GM19372 (cell line): ENCODE results near the gene KSR2.
A peak's percentile ranks its signal among the peaks of the same experiment; 100 is the strongest.
"Not testable (repeated sequence)": the region's sequence is repeated elsewhere in the genome, so short reads cannot be mapped to it uniquely, and the experiment has no call there.

Experiments used
- ATAC-seq: cut with Tn5 transposase; IDR thresholded peaks from one replicate; pipeline ENCODE4 v1.9.1; 2021; ENCODE audit warnings: mild to moderate bottlenecking, low read depth, moderate library complexity; ENCODE audit not compliant: unreplicated experiment

Gene KSR2

DNA sequence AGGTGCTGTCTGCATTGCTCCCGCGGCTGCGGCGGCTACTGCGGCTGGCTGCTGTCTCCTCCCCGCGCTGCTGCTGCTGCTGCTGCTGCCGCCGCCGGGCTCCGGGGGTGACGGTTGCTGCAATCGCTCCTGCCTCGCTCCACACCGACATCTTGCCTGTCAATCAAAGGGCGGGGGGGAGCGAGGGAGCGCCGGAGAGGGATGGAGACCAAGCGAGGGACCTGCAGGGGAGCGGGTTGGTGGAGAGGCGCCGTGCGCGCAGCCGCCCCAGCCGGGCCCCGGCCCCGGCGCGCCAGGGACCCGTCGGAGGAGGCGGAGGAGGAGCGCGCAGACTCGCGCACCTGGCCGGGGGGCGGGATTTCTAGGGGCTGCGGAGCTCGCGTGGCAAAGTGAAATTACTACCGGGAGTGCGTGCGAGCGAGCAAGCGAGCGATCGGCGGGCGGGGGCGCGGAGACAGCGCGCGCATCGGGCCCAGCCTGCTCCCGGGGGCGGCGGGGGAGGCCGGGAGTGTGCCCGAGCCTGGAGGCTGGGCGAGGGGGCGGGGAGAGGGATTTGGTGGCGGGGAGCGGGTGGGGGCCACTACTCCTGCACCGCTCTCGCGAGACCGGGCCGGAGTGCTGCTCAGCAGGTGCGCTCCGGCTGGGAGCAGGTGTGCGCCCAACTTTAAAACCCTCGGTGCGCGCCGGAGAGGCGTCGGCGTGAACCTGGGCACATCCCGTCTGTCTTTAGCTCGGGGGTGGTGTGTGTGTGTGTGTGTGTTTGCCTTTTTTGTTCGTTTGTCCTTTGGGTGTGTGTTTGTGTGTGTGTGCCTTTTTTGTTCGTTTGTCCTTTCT, at the start of gene KSR2:
Gene KSR2, minus strand, starts transcription at position 165 of the 834 bp plus-strand sequence. CDS start 735 bp downstream, outside the sequence.
- ATAC-seq: peak; percentile 85

DNA sequence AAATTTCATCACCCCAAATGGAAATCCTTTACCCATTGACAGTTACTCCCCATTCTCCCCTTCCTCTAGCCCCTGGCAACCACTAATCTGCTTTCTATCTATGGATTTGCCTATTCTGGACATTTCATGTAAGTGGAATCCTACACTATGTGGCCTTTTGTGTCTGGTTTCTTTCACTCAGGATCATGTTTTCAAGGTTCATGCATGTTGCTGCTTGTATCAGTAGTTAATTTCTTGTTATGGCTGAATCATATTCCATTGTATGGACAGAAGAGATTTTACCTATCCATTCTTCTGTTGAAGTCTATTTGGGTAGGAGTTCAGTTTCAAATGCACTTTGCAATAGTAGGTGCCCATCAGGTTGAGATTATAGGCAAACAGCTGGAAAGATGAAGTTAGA, 49.1 kb upstream of the KSR2 start:
- ATAC-seq: no peak

DNA sequence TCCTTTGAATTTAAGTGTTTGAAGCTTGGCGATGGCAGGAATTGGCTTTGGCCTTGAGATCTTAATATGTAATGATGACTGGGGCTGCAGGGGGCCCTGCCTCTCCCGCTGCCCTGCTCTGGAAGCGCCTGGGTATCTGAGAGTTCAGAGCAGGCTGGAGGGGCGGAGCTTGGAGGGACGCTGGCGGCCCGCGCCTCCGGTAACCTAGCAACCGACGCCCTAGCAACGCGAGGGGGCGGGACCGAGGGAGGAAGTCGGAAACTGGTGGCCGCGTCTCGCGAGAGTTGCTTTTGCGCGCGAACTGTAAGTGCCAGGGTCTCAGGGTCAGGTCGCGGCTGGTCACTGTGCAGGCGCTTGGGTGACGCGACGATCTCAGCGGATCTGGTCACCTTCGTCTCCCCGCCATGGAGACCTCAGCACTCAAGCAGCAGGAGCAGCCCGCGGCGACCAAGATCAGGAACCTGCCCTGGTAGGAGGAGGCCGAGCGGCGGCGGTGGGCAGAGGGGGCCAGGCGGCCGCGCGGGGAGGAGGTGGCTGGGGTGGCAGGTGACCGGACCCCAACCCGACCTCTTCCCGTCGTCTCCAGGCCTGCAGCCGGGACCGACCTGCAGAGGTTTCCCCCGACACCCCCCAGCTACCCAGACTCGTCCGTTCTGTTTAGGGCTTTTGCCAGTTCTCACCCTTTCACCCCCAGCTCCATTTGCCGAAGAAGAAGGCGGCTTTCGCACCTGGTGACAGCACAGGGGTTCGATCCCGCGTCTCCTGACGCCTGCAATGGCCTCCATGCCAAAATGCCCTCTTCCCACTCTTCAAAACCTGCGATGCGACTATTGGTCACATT, 47.9 kb upstream of the KSR2 start, which contains the start of gene RFC5:
Gene RFC5, plus strand, starts transcription at position 280 of the 841 bp plus-strand sequence. Its CDS starts 125 bp downstream, at position 405.
- peak; percentile 97 for ATAC-seq

DNA sequence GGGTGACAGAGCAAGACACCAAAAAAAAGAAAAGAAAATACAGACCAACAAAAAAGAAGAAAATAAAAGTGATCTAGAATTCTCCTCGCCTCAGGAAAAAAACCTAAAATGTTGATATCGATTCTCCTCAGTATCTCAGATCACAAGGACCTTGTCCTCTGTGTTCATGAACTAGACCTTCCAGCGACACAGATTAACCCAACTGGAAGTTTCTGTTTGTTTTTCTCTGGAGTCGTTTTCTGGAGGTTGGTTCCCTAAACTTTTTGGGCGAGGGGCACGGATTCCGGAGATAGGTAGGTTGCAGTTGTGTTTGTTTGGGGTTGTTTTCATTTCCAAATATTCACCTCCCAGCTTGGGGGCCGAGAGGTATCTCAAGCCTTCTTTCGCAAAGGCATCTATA, 47.2 kb upstream of the KSR2 start:
- peak; percentile 2 for ATAC-seq

DNA sequence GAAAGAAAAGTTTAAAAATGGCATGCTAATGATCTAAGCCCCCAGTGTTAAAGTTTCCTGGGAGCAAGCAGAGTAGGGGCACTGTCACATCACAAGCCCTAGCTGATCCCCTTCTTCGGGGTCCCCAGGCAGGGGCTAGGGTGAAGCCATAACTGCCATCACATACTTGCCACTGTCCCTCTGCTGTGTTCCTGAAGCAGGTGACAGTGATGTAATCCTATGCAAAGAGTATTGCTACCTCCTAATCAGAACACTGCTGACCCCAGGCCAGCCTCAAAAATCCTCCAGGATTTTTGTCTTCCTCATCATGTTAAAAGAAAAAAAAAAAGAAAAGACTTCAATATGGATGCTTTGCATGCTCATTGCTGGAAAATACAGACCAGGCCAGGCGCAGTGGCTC, 46.5 kb upstream of the KSR2 start:
- ATAC-seq: no peak

DNA sequence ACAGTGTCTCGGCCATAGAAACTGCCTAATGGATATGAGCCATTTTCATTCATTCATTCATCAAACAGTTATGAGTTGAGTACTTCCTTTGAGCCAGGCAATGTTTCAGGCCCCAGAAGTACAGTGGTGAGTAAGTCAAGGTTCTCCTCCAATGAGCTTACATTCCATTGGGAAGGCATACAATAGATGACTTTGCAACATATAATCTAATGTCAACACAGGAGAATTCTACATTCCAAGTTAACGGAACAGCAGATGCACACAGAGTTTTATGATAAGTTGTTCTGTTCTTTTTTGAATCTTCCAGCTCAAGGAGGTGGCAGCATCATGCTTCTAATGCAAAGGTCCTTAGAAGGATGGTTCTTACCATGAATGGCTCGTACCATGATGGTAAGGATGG, 44.5 kb upstream of the KSR2 start:
- no peak for ATAC-seq

DNA sequence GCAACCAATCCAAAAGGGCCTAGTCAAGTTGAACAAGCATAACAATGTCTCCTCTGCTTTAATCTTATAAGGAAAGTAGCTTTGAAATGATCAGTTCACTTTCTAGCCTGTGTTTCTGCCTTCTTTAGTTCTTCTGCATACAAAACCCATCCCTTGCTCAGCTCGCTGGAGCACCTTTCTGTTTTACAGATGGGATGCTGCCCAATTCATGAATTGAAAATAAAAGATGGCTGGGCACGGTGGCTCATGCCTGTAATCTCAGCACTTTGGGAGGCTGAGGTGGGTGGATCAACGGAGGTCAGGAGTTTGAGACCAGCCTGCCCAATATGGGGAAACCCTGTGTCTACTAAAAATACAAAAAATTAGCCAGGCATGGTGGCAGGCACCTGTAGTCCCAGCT, 43.2 kb upstream of the KSR2 start:
- no peak for ATAC-seq

DNA sequence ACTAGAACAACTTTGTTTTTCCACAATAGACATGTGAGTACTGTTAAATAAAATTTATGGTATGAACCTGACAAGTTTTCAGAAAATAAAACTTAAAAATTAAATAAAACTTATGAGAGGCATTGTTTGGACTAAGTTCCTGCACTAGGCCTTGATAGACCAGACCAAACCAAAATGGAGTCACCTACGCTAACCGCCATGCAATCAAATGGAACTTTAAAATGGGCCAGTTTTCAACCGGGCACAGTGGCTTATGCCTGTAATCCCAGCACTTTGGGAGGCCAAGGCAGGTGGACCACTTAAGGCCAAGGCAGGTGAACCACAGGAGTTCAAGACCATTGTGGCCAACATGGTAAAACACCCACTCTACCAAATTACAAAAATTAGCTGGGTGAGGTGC, 42.6 kb upstream of the KSR2 start:
- no peak for ATAC-seq

DNA sequence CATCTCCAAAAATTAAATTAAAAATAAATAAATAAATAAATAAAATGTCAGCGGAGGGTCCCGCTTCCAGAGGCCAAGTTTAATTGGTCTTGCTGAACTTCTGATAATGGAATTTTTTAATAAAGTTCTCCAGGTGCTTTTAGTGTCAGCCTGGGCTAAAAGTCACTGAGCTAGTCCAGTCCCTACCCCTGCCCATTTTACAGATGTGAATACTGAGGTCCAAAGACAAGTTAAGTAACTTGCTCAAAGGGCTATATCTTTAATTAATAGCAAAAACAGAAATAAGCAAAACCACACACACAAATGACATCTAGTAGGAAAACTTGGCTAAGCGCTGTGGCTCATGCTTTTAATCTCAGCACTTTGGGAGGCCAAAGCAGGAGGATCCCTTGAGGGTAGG, 42.1 kb upstream of the KSR2 start:
- no peak for ATAC-seq

DNA sequence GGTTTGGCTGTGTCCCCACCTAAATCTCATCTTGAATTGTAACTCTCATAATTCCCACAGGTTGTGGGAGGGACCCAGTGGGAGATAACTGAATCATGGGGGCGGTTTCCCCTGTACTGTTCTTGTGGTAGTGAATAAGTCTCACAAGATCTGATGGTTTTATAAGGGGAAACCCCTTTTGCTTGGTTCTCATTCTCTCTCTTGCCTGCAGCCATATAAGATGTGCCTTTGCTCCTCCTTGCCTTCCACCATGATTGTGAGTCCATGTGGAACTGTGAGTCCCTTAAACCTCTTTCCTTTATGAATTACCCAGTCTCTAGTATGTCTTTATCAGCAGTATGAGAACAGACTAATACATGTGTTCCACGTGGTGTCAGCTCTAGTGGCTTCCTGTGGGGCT, 31.0 kb upstream of the KSR2 start:
- ATAC-seq: not testable (repeated sequence)

DNA sequence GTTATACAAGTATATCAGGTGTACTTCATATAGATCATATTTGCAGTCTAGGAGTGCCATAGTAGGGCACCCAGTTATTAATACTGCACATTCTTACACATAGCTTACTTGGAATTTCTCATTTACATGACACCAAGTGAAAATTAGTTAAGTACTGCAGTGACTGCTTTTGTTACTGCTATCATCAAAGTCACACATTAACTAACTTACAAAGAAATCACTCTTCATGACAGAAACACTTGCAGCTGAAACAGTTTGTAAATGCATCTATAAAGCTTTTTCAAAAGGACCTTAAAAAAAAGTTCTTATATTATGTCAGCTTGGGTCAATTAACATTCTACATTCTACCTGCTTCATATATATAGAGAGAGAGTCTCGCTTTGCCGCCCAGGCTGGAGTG, 29.9 kb upstream of the KSR2 start:
- ATAC-seq: no peak

DNA sequence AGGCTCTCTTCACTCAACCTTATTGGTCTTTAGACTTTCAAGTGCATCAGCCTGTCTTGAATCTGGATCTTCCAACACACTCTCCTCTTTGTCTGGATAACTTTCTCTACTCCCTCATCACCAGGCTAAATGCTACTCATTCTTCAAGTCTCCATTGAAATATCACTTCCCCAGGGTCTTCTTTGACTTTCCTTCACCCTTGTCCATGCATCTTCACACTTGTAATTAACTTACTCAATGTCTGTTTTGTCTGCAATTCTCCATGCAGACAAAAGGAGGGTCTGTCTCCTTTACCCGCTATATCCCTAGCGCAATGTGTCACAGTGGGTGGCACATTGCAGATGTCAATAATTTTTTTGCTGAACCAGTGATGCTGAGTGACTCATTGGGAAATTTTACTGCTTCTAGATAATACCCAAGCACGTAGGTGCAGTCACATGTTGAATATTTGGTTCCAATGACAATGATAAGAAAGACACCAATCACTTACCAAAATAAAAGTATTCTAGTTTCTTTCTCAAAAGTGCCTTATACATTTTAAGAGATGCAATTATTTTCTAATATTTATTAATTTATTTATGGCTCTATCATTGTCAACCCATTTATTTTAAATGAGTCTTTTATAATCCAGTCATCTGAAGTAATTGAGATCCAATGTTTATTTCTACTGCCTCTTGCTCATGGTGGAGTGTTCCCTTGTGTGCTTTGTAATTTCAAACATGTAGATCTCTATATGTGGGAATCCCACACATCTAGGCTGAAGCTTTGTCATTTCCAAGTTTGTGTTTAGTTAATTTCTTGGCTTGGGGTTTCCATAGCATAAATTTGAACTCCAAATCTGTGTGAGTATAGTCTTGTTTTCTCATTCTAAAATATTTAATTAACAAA, 26.0 kb upstream of the KSR2 start:
- no peak for ATAC-seq

DNA sequence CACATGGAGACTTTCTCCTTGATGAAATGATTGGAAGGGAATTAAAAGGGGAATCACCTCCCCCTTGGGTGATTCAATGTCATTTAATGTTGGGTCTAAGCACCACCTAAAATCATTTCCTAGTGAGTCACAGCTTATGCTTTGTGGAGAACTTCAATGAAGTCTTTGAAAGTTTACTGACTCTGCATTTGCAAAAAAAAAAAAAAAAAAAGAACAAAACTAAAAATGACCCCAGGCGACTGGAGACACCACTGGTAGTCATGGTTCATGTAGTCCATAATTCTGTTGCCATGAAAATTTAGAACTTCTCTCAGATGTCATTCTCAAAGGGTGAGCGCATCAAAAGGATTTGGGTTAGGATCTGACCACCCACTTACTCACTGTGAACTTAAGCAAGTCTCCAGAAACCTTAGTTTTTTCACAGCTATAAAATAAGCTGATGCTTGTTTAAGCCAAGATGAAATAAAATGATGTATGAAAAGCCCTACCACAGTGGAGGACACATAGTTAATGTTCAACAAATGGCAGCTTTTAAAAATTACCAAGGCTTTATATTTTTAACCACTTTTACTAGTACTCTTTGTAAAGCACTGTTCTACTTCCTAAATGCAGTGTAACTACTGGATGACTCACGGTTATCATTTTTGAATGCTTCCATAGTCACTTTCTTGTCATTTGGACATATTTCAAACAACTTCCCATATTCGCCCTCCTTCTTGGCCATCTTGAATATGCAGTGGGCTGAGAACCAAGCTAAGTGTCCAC, 18.1 kb upstream of the KSR2 start:
- no peak for ATAC-seq

DNA sequence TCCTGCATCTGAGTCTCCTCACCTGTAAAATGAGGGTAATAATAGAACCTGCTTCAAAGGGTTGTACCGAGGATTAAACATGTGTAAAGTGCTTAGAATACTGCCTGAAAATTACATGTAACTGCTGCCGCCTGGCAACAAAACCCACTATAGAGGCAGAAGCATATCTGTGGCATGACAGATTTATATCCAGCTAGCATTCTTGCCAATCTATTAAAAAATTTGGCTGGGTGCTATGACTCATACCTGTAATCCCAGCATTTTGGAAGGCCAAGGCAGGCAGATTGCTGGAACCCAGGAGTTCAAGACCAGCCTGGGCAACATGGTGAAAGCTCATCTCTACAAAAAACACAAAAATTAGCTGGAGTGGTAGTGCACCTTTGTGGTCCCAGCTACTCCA, 16.4 kb upstream of the KSR2 start:
- ATAC-seq: no peak

DNA sequence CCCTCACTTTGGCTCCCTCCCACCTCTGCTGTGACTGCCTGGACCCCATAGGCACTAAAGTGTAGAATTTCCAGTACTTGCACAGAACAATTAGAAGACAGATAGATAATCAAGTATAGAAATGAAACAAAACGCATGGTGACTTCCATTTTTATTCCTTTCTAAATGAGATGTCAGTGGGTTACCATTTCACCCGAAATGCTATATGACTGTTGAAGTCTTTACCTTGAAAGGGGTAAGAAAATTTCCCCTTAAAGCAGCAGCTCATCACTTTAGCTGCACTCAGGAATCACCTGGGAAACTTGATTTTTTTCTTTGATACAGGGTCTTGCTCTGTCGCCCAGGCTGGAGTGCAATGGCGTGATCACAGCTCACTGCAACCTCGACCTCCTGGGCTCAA, 12.5 kb upstream of the KSR2 start:
- no peak for ATAC-seq

DNA sequence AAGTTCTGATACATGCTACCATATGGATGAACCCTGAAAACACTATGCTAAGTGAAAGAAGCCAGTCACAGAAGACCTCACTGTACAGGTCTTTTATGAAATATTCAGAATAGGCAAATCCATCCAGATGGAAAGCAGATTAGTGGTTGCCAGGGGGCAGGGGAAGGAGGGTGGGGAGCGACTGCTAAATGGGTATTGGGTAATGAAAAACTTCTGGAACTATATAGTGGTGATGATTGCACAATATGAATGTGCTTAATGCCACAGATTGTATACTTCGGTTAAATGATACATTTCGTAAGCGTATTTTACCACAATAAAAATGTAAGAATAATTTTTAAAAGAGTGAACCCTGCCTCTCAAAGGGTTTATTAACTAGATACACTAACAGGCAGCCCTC, 11.8 kb upstream of the KSR2 start:
- no peak for ATAC-seq

DNA sequence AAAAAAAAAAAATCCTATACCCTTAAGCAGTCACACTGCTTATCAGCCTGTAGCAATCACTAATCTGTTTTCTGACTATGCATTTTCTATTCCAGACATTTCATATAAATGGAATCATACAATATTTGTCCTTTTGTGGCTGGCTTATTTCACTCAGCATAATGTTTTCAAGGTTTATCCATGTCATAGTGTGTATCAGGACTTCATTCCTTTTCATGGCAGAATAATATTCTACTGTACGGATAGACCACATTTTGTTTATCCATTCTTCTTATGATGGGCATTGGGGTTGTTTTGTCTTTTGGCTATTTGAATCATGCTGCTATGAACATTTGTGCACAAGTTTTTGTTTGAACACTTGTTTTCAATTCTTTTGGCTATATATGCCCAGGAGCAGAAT, 8.6 kb upstream of the KSR2 start:
- no peak for ATAC-seq

DNA sequence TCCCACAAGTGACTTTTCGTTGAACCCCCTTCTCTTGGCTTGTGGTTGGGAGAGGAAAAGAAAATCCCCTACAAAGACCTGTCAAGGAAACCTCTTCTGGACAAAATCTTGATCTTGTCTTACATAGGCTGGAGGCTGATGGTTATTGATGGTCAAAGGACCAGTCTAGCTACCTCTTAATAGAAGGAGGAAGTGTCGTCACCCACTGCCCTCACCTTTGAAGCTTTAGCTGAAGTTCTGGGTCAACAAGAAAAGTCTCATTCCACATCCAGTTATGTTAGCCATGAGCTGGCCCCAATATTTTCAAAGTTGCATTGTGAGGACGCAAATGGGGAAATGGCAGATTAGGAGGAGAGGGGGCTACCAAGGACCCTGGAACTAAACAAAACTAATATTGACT, 6.2 kb upstream of the KSR2 start:
- no peak for ATAC-seq

DNA sequence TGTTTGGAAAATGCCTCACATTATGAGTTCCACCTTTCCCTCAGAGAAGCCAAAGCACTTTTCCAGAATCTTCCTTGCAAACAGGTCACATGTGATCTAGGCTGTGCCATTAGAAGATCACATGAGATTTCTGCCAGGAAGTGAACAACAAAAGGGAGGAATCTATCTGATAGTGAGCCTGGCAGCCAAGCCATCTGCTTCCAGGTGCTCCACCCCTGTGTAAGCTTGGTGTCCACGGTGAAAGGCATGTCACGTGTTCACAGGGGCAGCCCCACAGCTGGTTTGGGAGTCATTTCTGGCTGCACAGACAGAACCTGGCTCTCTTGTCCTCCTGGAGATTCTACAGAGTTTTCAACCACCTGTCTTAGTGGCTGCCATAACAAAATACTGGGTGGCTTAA, 3.5 kb upstream of the KSR2 start:
- ATAC-seq: no peak

DNA sequence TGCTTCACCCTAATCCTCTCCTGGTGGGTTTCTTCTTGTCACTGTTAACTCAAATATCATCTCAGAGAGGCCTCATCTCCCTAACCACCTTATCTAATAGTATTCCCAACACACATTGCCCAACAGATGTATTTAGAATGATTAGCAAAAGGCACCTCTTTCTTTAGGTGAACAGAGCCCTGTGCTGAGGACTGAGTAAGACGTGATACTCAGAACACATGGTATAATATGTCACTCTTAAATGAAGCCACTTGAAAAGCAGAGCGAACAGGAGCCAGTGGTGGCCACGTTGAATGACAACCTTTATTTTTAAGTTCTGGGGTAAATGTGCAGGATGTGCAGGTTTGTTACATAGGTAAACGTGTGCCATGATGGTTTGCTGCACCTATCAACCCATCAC, 1.5 kb upstream of the KSR2 start:
- ATAC-seq: no peak
